Mucosa of descending colon (tissue), 3 donors: ENCODE results near the gene SLC35F6. TPM values are rescaled to one million over a fixed set of nuclear protein-coding genes. Genes with fewer than 3 reads are reported as not detected.
A peak's percentile ranks its signal among the peaks of the same experiment; 100 is the strongest.
"Not testable (repeated sequence)": the region's sequence is repeated elsewhere in the genome, so short reads cannot be mapped to it uniquely, and the experiment has no call there.

Experiments
- ATAC-seq: fragments of 200-7000 bp; cut with Tn5 transposase; one replicate; pipeline ENCODE4 v1.9.1; 2020; ENCODE audit warnings: mild to moderate bottlenecking, moderate library complexity
- DNase-seq, 3 donors: peaks; one replicate each; pipeline ENCODE4 v3.0.0-alpha.2; 2020
- H3K36me3 ChIP-seq: fragments of 200-600 bp; one replicate; pipeline ENCODE4 v1.8.0; 2021; ENCODE audit warnings: low read depth, mild to moderate bottlenecking
- H3K4me1 ChIP-seq: fragments of 200-600 bp; one replicate; pipeline ENCODE4 v1.8.0; 2021; ENCODE audit warnings: low read depth, mild to moderate bottlenecking
- H3K4me3 ChIP-seq: fragments of 200-600 bp; one replicate; pipeline ENCODE4 v1.8.0; 2021; ENCODE audit warnings: mild to moderate bottlenecking
- H3K9me3 ChIP-seq: fragments of 200-600 bp; one replicate; pipeline ENCODE4 v1.8.0; 2021; ENCODE audit warnings: mild to moderate bottlenecking
- CTCF ChIP-seq: fragments of 200-600 bp; IDR thresholded peaks from one replicate; pipeline ENCODE4 v1.8.0; 2022; ENCODE audit warnings: antibody characterized with exemption, mild to moderate bottlenecking
- intact Hi-C, 2 donors: fragments of 100-400 bp; cut with DNase I in 1 of 2; cut with micrococcal nuclease in 1 of 2; formaldehyde crosslinking; loops; one replicate each; pipeline versions ENCODE4 v1.11.0 to v1.11.1; 2022; cut with DNase I, micrococcal nuclease
- total RNA-seq, 3 donors: library from RNA; stranded (reverse); fragmentation: NEBNext Ultra II Directional in 2 of 3; extraction: Animal tissue kit (Norgen Biotek cat#: 25700) in 2 of 3; gene quantifications; one replicate each; pipeline versions ENCODE4 v1.2.1 to v1.2.4, GENCODE V29; 2021 to 2023
- donor health status: DM: no; HTN: no; CAD: no; lungs with moderate emphysema.
- donor health status: DM: no; HTN: no; CAD: no.
- donor health status: DM: no; HTN: yes; CAD: no.

Gene SLC35F6
- total RNA-seq, 3 donors from 2014 or later, result 27.4 to 33.4 (median 33.3) TPM

- ATAC-seq, result peak; percentile 94
- DNase-seq, result peak; percentile 96 to 99 (median 98)
- Histone ChIP-seq H3K4me3 (peak within 1 kb of the TSS; percentile 46), H3K36me3 (peaks cover 5% of the 10 kb centered on the region), H3K4me1 (peaks cover 9% of the 10 kb centered on the region), H3K9me3 (no peaks in the 10 kb centered on the region)
- intact Hi-C loops, result no loop called here
- TF ChIP-seq CTCF, result peak; percentile 46
Measured at GRCh38 chr2:26785431-26786206, 21.5 kb downstream of the SLC35F6 start, which contains the start of gene CENPA. CENPA (plus strand) TSS chr2:26786056; CDS start chr2:26786197, 141 bp downstream.

DNA sequence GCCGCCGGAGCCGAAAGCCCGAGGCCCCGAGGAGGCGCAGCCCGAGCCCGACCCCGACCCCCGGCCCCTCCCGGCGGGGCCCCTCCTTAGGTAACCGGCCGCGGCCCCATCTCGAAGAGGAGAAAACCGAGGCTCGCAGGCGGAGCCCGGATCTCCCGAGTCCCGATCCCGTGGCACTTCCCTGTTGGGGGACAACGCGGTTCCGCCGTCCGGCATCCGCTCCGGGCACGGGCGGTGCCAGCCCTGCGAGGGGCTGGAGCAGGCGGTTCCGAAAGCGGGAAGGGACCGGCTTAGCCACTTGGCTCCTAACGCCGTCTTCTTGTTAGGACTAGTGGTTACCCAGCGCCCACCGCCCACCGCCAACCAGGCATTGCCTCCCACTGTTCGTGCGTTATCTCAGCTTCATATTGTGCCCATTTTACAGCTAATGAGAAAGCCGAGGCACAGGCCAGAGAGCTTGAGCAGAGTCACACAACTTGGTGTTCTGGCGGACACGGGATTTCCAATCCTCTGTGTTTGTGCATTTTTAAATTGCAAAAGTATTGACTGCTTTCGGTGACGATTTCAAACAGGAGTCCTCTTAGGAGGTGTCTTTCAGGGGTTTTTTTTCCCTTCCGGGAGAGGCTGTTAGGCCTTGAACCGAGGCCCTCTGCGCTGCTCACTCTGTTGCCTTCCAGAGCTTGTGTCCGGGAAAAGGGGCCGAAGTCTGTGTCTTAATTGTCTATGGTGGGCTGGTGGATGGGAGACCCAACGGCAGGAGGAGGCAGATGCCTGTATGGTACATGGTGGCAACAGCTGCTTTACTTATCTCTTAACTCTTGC, 22.3 kb downstream of the SLC35F6 start:
- Histone ChIP-seq H3K9me3 (no peaks in the 10 kb centered on the region), H3K36me3 (peaks cover 5% of the 10 kb centered on the region), H3K4me3 (peak overlapping the region; percentile 46), H3K4me1 (peaks cover 9% of the 10 kb centered on the region)
- ATAC-seq, result peak; percentile 13
- intact Hi-C loops, result no loop called here
- no peak for TF ChIP-seq CTCF
- DNase-seq, result no peak

DNA sequence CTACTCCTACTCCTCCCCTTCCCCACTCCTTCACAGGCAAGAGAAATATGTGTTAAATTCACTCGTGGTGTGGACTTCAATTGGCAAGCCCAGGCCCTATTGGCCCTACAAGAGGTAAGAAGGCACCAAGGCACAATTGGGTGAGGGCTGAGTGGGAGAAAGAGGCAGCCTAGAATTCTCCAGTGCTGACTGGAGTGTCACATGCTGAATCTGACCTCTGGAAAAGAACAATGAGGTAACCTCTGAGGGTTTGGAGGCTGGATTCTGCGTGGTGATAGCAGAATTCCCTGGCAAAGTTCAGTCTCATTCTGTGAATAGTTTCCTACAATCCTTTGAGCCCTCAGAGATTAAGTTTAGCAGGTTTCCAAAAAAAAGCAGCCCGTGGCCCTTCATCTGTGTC, 28.6 kb downstream of the SLC35F6 start:
- H3K36me3 ChIP-seq, result no peaks in the 10 kb centered on the region
- no peak for ATAC-seq
- no peak for DNase-seq
- intact Hi-C loops, result no loop called here
- H3K9me3 ChIP-seq, result no peaks in the 10 kb centered on the region
- no peak for TF ChIP-seq CTCF
- H3K4me1 ChIP-seq, result no peaks in the 10 kb centered on the region
- no peak overlapping the region for H3K4me3 ChIP-seq

DNA sequence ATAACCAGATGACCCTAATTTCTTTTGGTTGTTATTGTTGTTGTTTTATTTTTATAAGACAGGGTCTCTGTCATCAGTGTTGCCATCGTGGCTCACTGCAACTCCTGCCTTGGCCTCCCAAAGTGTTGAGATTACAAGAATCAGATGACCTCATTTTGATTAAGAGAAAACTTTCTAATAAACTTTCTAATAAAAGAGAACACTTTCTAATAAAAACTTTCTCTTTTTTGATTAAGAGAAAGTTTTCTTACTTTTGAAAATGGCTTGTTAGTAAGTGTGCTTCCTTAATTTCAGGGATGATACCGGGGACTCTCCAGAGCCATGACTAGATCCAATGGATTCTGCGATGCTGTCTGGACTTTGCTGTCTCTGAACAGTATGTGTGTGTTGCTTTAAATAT, 29.4 kb downstream of the SLC35F6 start:
- no peaks in the 10 kb centered on the region for H3K4me1 ChIP-seq
- intact Hi-C loops, result no loop called here
- H3K9me3 ChIP-seq, result no peaks in the 10 kb centered on the region
- H3K4me3 ChIP-seq, result no peak overlapping the region
- no peak for TF ChIP-seq CTCF
- no peaks in the 10 kb centered on the region for H3K36me3 ChIP-seq
- DNase-seq (no peak), ATAC-seq (no peak)

- H3K4me3 ChIP-seq, DNase-seq, H3K36me3 ChIP-seq, H3K4me1 ChIP-seq, intact Hi-C loops, ATAC-seq, H3K9me3 ChIP-seq: not testable (repeated sequence)
Measured at GRCh38 chr2:26795135-26795534, 31.1 kb downstream of the SLC35F6 start.

- ATAC-seq, result no peak
- H3K4me1 ChIP-seq, result no peaks in the 10 kb centered on the region
- intact Hi-C loops, result no loop called here
Measured at GRCh38 chr2:26801328-26801727, 37.2 kb downstream of the SLC35F6 start.

More at GRCh38 chr2:26801328-26801727, 37.2 kb downstream of the SLC35F6 start:
- Histone ChIP-seq H3K4me3 (no peak overlapping the region), H3K9me3 (no peaks in the 10 kb centered on the region), H3K36me3 (no peaks in the 10 kb centered on the region)
- DNase-seq, result no peak
- TF ChIP-seq CTCF, result no peak
